Keratinocyte (primary cell): Measurements from ENCODE around the gene KRT31. TPM values are rescaled to one million over a fixed set of nuclear protein-coding genes. Genes with fewer than 3 reads are reported as not detected.

Experiments used
- DNase-seq: peaks from one replicate; pipeline ENCODE4 v3.0.0-alpha.2; 2011; ENCODE audit warnings: low read depth, missing footprints, low spot score
- FAIRE-seq: peaks from 2 replicates; lab custom pipeline; 2011; peaks lifted over from hg19 to GRCh38; lab: Jason Lieb, UNC
- H2AFZ ChIP-seq: 2 replicates; pipeline ENCODE4 v1.6.0; 2012; ENCODE audit warnings: low read length, control low read depth, inconsistent platforms; ENCODE audit not compliant: control insufficient read depth
- H3K27ac ChIP-seq: 2 replicates; pipeline ENCODE4 v1.5.1; 2011; ENCODE audit warnings: low read length; ENCODE audit not compliant: control insufficient read depth, insufficient read depth
- H3K27me3 ChIP-seq: 3 replicates; pipeline ENCODE4 v1.6.0; 2011; ENCODE audit warnings: low read length; ENCODE audit not compliant: control insufficient read depth, insufficient read depth; ENCODE audit errors: extremely low read depth
- H3K36me3 ChIP-seq, 2 experiments: 2 replicates in 1 of 2; 3 replicates in 1 of 2; pipeline ENCODE4 v1.5.1; 2011; ENCODE audit warnings: low read length in 2 of 2, mild to moderate bottlenecking in 1 of 2; ENCODE audit not compliant: control insufficient read depth in 2 of 2, insufficient read depth in 2 of 2; ENCODE audit errors: extremely low read depth in 1 of 2
- H3K4me1 ChIP-seq: 3 replicates; pipeline ENCODE4 v1.5.1; 2011; ENCODE audit warnings: low read length; ENCODE audit not compliant: control insufficient read depth, insufficient read depth; ENCODE audit errors: extremely low read depth
- H3K4me2 ChIP-seq: 3 replicates; pipeline ENCODE4 v1.6.0; 2011; ENCODE audit warnings: low read depth, low read length; ENCODE audit not compliant: control insufficient read depth, insufficient read depth; ENCODE audit errors: extremely low read depth
- H3K4me3 ChIP-seq, 3 experiments: fragments of 200-600 bp in 1 of 3; sonication (generic) in 1 of 3; 2 replicates in 2 of 3; 3 replicates in 1 of 3; pipeline ENCODE4 v1.5.1; 2011 to 2016; ENCODE audit warnings: low read length in 3 of 3, mild to moderate bottlenecking in 3 of 3, control low read depth in 2 of 3, inconsistent platforms in 1 of 3, low read depth in 1 of 3, mixed read lengths in 1 of 3, mixed run types in 1 of 3, moderate library complexity in 1 of 3; ENCODE audit not compliant: control insufficient read depth in 2 of 3, insufficient read depth in 2 of 3; ENCODE audit errors: extremely low read depth in 1 of 3
- H3K79me2 ChIP-seq: 2 replicates; pipeline ENCODE4 v1.6.0; 2012; ENCODE audit warnings: low read length; ENCODE audit not compliant: control insufficient read depth, insufficient read depth
- H3K9ac ChIP-seq: 3 replicates; pipeline ENCODE4 v1.6.0; 2011; ENCODE audit warnings: low read length; ENCODE audit not compliant: control insufficient read depth, insufficient read depth; ENCODE audit errors: extremely low read depth
- H3K9me1 ChIP-seq: 3 replicates; pipeline ENCODE4 v1.6.0; 2011; ENCODE audit warnings: low read length; ENCODE audit not compliant: control insufficient read depth, insufficient read depth; ENCODE audit errors: extremely low read depth
- H3K9me3 ChIP-seq: 2 replicates; pipeline ENCODE4 v1.5.1; 2012; ENCODE audit warnings: low read depth, low read length; ENCODE audit not compliant: control insufficient read depth
- H4K20me1 ChIP-seq: 3 replicates; pipeline ENCODE4 v1.6.0; 2011; ENCODE audit warnings: low read length; ENCODE audit not compliant: control insufficient read depth, insufficient read depth; ENCODE audit errors: extremely low read depth
- EZH2 ChIP-seq: IDR thresholded peaks from one replicate; pipeline ENCODE4 v1.6.1; 2012; ENCODE audit warnings: inconsistent platforms, mild to moderate bottlenecking, low read length, moderate library complexity
- dilution Hi-C: fragments of 300-500 bp; cut with MboI; formaldehyde crosslinking; loops from one replicate; pipeline ENCODE4 v1.7.0; 2020; ENCODE audit warnings: low sequenced_read_pairs; ENCODE audit not compliant: extremely low pct_ligation_motif_present
- polyA plus RNA-seq, 5 experiments: library from polyadenylated mRNA; depleted of rRNA in 3 of 5; stranded (reverse) in 3 of 5; stranded (forward) in 1 of 5; unstranded in 1 of 5; fragments of >200 nt; gene quantifications; 1 replicate in 1 of 5; 2 replicates in 3 of 5; 3 replicates in 1 of 5; pipeline versions ENCODE4 v1.2.1 to v1.2.3, GENCODE V29; 2011 to 2012; ENCODE audit warnings: missing spikeins in 2 of 5, low read depth in 1 of 5, low replicate concordance in 1 of 5
- TF ChIP-seq, protein P1 (sequence below), 3 experiments: IDR thresholded peaks in 1 of 3; conservative IDR thresholded peaks in 1 of 3; optimal IDR thresholded peaks in 1 of 3; 2 replicates in 2 of 3; 3 replicates in 1 of 3; pipeline versions ENCODE3 to v1.5.1; 2011; ENCODE audit warnings: low read length in 3 of 3, mild to moderate bottlenecking in 3 of 3, moderate library complexity in 2 of 3, control low read depth in 1 of 3, inconsistent platforms in 1 of 3; ENCODE audit not compliant: insufficient read depth in 2 of 3; ENCODE audit errors: extremely low read depth in 1 of 3

The KRT31 gene
- polyA plus RNA-seq, 1 donor (not counting 4 experiments of a cell fraction or from before 2014, with no cell fraction given): 24.9 TPM

DNA sequence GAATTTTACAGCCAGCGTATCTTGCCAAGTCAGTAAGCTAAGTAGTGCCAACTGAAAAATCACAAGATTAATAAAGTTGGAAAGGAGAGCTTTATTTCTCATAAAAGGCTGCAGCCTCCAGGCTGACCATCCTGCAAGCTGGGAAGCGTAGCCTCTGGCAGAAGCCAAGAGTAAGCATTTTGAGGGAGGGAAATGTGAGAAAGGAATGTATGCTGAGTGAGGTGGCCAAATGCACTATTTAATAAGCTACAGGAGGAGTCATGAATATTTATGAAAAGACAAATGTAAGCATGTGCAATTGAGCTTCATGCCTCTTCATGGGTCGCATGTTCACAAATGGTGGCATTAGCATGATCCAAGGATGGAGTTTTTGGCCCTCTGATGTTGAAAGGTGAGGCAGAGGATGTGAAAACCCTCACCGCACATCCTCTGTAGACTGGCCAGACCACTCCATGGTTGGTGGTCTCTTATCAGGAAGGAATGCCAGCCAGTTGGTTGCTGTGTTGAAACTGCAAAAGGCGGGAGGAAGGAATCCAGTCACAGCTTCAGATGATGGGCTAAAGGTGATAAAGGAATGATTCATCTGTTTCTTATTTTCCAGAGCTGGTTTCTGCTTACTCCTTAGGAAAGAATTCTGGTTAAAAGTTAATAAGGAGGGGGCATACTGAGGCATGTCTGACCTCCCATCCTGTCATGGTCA is 37.0 kb downstream of the KRT31 start:
- dilution Hi-C loops: no loop called here
- FAIRE-seq: peak; percentile 85
- no peak overlapping the region for H2AFZ ChIP-seq

DNA sequence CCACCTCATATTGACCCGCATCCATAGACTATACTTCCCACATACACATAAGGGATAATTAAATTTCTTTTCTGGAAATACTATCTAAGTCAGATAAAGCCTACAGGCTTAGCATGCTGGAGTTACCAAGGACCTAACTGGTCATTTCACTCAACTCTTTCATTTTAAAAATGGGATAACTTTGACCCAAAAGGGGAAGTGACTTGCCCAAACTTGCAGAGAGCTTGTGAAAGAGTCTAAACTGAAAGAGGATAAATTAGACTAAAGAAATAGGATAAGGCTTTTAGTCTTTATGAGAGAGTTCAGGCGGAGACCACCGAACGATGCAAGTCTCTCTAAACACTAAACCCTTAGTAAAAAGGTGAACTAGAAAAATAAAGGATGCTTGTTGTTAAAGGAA is 42.9 kb downstream of the KRT31 start:
- H3K36me3 ChIP-seq: no peaks in the 10 kb centered on the region
- H3K9me3 ChIP-seq: no peaks in the 10 kb centered on the region
- no peak overlapping the region for H3K27ac ChIP-seq
- H3K27me3 ChIP-seq: no peaks in the 10 kb centered on the region
- TF ChIP-seq, protein P1, sequence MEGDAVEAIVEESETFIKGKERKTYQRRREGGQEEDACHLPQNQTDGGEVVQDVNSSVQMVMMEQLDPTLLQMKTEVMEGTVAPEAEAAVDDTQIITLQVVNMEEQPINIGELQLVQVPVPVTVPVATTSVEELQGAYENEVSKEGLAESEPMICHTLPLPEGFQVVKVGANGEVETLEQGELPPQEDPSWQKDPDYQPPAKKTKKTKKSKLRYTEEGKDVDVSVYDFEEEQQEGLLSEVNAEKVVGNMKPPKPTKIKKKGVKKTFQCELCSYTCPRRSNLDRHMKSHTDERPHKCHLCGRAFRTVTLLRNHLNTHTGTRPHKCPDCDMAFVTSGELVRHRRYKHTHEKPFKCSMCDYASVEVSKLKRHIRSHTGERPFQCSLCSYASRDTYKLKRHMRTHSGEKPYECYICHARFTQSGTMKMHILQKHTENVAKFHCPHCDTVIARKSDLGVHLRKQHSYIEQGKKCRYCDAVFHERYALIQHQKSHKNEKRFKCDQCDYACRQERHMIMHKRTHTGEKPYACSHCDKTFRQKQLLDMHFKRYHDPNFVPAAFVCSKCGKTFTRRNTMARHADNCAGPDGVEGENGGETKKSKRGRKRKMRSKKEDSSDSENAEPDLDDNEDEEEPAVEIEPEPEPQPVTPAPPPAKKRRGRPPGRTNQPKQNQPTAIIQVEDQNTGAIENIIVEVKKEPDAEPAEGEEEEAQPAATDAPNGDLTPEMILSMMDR (optimal IDR thresholded peaks at IDR 0.05 in 1 of 3, IDR thresholded peaks at IDR 0.05 in 1 of 3, conservative IDR thresholded peaks at IDR 0.05 in 1 of 3; ENCODE audit: extremely low read depth in 1 of 3, insufficient read depth in 2 of 3, low read length in 3 of 3): no peak
- no peak for FAIRE-seq
- H3K4me3 ChIP-seq: no peak overlapping the region
- no peaks in the 10 kb centered on the region for H3K9me1 ChIP-seq
- no peak overlapping the region for H3K9ac ChIP-seq
- H4K20me1 ChIP-seq: no peaks in the 10 kb centered on the region
- no peak for DNase-seq
- no peak overlapping the region for H3K4me2 ChIP-seq
- dilution Hi-C loops: no loop called here
- H3K79me2 ChIP-seq: no peaks in the 10 kb centered on the region
- H3K4me1 ChIP-seq: peaks cover 21% of the 10 kb centered on the region
- no peak overlapping the region for H2AFZ ChIP-seq

More for the DNA sequence above, 37.0 kb downstream of the KRT31 start:
- Histone ChIP-seq H4K20me1 (no peaks in the 10 kb centered on the region), H3K9ac (no peak overlapping the region), H3K9me3 (no peaks in the 10 kb centered on the region), H3K4me1 (no peaks in the 10 kb centered on the region), H3K27ac (no peak overlapping the region), H3K36me3 (no peaks in the 10 kb centered on the region), H3K4me3 (no peak overlapping the region), H3K4me2 (no peak overlapping the region), H3K9me1 (no peaks in the 10 kb centered on the region), H3K27me3 (no peaks in the 10 kb centered on the region), H3K79me2 (no peaks in the 10 kb centered on the region)
- no peak for DNase-seq
- TF ChIP-seq, protein P1 (optimal IDR thresholded peaks at IDR 0.05 in 1 of 3, IDR thresholded peaks at IDR 0.05 in 1 of 3, conservative IDR thresholded peaks at IDR 0.05 in 1 of 3; ENCODE audit: extremely low read depth in 1 of 3, insufficient read depth in 2 of 3, low read length in 3 of 3): no peak
- no peak for TF ChIP-seq EZH2
